ENCODE results near the gene NCR3LG1.
A peak's percentile ranks its signal among the peaks of the same experiment; 100 is the strongest.

NCR3LG1 gene

DNA sequence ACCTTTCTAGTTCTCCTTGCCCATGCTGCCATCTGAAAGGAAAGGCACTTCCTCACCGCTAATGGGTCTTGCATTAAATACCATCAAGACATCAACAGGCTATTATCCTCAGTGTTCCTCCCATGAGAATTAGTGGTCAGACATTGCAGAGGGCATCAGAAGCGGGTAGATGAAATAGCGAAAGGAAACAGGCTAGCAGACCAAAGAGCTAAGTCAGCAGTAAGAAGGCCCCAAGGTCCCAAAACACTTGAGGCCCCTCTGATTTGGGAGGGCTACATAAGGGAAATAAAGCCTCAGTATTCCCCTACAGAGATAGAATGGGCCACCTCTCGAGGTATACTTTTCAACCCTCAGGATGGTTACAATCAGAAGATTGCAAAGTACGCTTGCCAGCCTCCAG, 23.9 kb downstream of the NCR3LG1 start:
- no peak for DNase-seq

DNA sequence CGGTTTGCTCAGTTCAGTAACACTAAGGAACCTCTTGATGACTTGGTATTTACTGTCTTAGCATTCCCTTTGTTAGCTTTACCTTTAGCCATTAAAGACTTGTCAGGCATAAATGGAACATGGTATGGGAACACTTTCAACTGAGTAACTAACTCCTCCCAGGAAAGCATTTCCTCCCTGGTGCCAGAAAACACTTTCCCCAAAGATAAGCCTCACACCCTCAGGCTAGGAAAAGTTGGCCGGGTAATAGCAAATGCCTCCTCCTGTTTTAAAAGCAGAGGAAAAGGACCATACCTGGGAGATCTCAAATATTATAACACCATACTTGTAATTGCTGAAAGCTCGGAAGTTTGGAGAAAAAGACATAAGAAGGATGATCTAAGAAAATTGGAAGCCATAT, 24.9 kb downstream of the NCR3LG1 start:
- DNase-seq = no peak

DNA sequence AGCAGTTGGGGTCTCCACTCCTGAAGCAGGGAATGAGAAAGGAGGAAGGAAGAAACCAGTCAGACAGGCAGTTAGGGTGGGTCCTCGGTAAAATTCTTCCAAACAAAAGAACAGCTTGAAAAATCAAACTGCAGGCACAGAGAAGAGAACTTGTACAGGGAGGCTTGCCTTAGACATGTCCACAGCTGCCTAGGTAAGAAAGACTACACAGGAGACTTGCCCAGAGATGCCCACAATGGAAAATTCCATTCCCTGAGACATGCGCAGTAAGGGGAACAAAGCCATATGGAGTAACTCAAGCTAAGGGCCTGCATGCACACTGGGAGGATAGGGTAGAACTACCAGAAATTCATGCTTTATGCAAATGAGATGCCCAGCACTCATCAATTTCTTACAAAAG, 27.1 kb downstream of the NCR3LG1 start:
- DNase-seq = no peak

DNA sequence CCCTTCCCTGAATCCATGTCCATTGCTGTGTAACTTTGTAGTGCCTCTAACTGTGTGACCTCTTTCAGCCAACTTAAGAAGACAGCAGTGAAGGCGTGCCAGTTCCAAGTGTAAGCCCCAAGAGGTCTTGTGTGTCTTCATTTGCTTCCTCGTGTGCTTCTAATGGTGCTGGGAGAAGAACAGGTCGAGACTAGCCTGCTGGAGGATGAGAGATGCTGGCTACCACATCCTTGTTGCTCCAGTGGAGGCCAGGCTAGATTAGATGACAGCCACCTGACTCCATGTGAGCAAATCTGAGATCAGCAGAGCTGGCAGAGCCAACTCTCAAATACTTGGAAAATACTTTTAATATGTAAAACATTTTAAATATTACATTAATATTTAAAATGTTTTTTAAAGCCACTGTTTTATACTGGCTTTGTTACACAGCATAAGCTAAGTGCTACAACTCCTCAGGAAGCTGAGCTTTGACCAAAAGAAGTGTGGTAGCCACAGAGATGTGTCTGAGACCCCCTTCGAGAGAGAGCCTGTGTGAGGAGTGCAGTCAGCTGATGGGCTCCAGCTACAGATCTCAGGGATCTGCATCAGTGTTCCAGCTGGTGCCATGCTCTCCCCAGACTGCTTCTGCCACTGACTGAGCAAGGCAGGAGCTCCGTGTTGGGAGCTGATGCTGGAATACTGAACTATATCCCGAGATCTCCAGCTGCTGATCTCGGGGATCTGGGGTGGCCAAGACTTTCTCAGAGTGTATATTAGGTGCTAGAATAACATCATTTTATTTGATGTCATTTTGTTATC, 28.0 kb downstream of the NCR3LG1 start:
- DNase-seq = no peak

DNA sequence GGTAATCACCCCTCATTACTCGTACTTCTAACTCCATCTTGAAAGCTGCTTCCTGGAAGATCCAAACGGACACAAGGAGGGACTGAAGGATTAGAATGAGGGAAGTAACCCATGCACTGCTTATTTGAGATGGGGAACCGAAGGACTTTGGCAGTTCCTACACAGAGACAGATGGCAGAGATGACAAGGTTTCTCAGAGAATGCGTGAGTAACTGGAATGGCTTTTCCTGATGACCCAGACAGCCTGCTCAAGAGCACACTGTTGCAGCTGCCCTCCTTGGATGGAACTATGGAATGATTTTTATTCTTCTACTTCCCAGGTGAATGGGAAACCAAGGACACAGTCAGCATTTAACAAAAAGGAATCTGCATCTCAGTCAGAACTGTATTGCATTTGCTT, 29.6 kb downstream of the NCR3LG1 start:
- DNase-seq = no peak

DNA sequence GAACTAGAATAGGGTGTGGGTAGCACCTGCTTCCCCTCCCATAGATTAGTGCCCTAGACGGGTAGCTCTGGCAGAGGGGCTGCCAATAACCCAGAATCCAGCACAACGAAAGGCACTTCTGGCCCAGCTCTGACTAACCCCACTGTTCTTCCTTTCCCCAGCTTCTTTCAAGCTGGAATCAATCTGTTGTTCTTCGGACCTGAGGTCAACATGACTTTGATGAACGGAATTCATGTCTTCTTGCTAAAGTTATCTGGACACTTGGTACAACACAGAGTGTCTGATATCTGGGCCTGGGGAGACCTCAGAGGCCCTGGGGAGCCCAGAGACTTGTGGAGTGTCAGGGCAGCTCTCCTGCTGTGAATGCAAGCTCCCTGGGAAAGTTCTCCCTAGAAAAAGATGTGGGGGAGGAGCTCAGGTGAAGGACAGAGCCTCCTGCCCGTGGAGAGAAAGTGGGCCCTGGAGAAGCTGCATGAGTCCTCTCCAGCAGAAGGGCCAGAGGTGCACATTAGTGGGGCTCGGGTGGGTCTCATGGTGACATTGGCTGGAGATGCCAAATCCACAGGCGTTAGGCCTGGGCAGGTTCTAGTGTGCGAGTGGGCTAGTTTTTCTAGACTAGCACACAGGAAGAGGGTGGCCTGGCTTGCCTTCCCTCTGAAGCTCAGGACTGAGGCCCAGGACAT, 30.6 kb downstream of the NCR3LG1 start:
- DNase-seq = no peak

DNA sequence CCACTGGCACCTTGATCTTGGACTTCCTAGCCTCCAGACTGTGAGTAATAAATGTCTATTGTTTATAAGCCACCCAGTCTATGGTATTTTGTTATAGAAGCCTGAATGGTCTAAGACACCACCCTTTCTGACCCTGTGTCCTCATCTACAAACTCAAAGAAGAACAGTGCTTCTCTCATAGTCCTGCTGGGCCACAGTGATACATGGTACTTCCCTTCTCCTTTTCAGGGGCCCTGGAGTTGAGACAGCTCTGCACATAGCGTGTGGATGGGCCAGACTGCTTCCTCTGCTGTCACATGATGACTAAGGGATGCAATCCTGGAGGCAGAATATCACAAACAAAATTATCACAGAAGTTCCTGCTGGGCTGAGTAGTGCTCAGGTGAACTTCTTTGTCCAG, 31.9 kb downstream of the NCR3LG1 start:
- DNase-seq = no peak

DNA sequence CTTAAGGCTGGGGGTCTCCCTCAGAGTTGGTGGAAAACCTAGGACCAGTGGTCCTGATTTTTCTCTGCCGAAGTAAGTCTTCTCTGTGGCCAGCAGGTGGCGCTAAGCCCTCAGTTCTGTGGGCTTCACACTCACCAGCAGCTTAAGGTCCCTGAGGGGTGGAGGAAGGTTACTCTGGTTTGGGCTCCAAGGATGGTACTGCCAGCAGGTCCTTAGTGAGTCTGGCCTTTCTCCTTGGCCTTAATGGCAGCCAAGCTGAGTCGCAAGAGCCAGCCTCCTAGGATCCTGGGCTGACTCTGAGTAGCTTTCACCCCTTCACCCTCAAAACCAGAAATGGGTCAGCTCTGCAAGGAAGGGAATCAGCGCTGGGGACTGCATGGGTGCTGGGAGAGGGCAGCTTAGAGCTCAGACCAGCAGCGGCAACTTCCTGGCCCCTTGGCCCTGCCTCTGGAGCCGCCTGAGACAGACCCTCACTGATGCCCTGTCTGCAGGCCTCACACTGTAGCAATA, 32.5 kb downstream of the NCR3LG1 start:
- DNase-seq = peak; percentile 78

DNA sequence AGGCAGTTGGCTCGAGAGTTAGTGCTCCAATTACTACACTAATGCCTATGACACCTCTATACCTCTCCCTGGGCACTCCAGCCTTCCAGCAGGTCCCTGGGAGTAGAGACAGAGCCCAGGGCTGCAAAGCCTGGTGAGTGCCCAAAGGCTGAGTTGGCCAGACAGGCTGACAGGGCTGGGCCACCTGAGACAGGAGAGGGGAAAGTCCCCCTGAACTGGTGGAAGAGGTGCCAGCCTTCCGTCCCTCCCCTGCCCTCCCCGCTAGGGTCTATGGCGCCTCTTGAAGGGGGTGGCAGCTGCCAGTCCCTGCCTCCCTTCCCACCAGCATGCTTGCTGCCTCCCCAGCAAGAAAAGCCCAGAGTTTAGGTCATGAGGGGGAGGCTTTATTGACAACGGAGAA, 33.9 kb downstream of the NCR3LG1 start:
- no peak for DNase-seq

DNA sequence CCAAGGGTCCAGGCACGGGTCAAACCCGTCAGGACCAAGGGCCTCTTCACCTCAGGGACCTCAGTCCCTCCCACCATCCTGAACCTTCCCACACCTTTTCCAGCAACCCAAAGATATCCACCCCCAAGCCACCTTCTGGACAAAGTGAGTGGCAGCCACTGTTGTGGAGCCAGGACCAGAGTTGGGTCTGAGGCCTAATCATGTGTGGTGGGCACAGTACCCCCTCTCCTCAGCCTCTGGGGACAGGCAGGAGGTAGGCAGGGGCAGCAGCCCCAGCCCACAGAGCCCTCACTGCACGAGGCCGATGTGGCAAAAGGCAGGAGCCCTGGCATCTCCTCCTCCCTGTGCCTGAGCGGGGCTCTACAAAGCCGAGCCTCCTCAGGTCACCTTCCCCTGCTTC, 34.3 kb downstream of the NCR3LG1 start:
- no peak for DNase-seq

DNA sequence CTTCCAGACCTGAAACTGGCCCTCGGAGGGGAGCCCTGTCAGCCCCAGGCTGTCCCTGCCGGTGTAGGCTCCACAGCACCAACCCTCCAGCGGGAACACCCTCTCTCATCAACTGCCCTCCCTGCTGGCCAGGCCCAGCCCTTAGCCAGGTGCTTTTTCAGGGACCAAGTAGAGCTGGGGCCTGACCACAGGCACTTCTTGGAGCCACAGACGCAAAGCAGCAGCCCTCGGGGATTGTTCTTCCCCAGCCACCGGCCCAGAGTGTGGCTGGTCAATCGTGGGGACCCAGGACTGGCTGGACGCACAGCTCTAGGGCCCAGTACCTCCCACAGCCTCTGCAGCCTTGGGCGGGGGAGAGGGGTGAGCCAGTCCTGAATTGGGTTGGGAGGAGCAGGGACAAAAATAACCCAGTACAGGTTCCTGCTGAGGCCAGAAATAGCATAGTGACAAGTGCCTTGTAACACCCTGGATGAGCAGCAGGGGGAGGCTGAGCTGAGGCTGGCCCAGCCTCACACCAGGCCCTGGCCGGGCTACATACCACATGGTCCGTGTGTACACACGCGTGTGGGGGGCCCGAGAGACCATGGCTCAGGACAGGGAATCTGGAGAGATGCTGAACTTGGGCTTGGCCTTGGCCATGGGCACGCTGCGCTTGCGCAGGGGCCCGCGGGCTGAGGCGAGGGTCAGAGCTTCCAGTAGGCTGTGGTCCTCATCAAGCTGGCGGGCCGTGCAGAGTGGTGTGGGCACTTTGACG, 34.9 kb downstream of the NCR3LG1 start:
- peak; percentile 62 for DNase-seq

DNA sequence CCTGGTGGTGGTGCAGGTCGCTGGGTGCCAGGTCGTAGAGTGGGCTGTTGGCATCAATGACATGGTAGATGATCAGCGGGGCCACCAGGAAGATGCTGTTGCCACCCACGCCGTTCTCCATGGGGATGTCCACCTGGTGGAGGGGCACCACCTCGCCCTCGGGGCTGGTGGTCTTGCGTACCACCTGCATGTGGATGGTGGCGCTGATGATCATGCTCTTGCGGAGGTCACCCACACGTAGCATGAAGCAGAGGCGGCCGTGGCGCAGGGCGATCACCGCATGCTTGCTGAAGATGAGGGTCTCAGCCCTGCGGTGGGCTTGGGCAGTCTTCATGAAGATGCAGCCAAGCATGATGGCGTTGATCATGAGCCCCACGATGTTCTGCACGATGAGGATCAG, 35.7 kb downstream of the NCR3LG1 start:
- DNase-seq = no peak

DNA sequence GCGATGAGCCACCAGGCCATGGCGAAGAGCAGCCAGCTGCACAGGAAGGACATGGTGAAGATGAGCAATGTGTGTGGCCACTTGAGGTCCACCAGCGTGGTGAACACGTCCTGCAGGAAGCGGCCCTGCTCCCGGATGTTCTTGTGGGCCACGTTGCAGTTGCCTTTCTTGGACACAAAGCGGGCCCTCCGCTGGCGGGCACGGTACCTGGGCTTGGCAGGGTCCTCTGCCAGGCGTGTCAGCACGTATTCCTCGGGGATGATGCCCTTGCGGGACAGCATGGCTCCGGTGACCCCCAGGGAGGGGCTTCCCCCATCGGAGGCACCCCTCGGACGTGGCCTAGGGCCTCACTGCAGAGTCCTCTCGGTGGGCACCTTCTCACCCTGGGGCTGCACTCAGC, 36.2 kb downstream of the NCR3LG1 start:
- no peak for DNase-seq

DNA sequence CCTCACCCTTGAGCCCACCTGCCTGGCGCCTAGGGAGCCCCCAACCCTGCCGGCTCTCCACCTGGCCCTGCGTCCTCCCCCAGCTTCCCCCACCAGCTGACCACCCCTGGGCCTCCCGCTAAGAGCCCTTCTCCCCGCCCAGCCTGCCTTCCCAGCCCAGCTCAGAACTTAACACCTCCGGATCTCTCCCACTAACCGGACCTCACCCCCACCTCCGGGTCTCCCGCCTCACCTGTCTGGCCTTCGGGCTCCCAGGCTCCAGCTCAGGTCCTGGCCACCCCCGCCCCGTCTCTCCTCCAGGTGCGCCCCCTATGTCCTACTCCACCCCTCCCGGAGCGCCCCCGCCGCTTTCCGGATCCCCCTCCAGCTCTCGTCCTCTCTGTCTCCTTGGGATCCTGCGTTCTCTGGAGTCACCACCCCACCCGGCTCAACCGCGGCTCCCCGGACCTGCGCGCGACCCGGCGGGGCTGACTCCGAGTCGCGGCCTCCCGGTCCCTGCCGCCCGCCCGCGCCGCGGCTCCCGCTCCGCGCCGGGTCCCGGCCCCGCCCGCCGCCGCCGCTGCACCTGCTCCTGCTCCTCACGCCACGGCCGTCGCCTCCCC, 37.1 kb downstream of the NCR3LG1 start, which contains the start of gene KCNJ11:
KCNJ11 (minus strand) TSS at position 51 of the 602 bp plus-strand sequence. CDS start 568 bp downstream, outside the sequence.
- peak; percentile 25 for DNase-seq

DNA sequence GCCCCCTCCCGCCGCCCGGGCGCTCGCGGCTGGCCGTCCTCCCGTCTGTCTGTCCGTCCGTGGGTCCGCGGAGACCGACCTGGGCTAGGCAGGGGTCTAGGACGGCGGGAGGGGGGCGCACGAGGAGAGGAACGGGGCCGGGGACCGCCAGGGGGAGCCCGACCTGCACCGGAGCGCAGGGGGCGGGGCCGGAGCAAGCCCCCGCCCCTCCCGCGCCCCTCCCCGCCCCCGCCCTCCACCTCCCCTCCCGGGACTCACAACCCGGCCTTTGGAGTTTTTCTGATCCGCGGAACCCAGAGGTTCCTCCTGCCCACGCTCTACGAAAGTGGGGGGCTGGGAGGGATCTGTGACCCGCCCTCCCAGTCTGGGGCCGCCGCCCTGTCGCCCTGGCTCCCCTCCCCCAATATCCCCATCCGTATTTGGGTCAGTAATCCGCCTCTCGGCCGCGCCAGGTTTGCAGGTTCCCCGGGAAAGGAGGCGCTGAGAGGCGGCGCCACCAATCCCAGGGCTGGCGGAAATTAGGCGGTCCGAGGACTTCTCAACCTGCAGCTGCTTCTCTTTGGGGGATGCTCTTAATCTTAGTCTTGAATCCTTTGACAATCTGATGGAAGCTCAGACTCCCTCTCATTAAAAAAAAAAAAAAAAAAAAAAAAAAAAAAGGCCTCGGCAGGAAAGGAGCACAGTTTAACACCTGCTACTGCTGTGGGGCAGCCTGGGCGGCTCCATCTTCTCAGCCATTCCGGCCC, 37.8 kb downstream of the NCR3LG1 start:
- peak; percentile 89 for DNase-seq

DNA sequence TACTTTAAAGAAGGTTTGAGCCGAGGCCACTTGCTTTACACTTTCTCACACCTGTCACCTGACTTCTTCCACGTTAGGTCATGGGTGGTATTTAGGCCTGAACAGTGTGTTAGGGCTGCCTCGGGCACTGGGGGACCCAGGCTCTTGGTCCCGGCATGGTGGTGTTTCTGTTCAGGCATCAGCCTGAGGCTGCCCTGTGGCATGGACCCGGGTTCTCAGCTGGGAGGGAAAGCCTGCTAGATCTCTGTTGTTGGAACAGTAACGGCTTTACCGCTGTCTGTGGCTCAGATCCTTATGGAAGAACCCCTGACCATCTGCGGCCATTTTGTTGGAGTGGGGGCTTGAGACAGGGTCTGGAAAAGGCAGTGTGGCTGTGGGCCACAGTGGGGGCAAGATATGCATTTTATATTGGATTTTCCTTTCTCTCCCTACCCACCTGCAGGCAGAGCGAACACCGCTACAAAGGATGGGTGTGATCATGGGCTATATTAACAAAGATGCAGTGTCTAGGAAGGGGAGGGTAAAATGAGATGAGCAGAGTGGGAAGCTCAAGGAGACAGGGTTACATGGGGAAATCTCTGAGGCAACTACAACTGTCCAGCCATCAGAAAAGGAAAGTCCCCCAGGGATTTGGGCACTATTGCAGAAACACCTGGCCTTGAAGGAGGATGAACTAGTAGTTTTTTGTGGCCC, 38.5 kb downstream of the NCR3LG1 start:
- no peak for DNase-seq

DNA sequence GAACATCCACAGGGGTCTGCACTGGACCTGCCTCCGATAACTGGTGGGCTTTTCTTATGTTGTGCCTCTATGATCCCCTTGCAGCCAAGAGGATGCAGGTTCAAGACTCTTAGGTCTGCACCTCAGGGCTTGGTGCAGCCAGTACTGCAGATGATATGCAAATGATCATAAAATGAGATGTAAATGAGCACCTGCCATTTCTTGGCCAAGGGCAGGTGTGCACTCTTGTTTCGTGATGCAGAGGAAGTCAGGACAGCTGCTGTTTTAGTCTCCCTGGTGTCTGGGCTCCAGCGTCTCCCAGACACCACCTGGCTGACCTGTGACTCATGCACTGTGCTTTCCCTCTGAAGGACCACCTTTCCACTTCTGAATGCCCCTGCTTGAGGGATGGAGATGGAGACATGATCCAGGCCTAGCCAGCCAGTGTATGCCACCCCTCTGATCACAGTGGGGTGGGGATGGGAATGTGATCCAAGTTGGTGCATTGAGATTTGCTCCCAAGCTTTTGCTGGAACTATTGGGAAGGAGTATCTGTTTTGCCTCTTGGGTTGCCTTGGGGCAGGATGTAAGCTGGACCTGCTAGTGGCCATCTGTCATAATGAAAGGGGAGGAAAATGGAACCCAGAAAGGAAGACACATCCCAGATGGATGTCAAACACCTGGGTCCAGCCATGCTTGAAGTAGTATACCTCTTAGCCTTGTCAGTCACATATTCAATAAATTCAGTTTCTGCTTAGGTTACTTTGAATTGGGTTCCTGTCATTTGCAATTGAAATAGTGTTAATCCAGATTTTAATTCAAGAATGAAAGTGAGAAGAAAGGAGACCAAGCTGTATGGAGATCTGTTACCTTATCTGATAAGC, 40.1 kb downstream of the NCR3LG1 start:
- no peak for DNase-seq

DNA sequence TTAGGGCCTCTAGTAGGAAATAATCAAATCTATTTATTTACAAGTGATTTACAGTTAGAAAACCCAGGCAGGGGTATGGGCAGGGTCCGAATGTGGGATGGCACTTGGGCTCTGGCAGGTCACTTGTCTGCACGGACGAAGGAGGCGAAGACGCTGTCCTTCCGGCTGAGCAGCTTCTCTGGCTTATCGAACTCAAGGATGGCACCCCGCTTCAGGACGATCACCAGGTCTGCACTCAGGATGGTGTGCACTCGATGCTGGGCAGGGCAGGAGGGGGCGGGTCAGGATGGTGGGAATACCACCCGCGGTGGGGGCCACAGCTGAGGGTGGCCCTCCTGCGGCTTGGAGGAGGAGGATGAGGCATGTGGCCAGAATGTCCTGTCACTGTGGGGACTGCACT, 41.3 kb downstream of the NCR3LG1 start:
- no peak for DNase-seq

DNA sequence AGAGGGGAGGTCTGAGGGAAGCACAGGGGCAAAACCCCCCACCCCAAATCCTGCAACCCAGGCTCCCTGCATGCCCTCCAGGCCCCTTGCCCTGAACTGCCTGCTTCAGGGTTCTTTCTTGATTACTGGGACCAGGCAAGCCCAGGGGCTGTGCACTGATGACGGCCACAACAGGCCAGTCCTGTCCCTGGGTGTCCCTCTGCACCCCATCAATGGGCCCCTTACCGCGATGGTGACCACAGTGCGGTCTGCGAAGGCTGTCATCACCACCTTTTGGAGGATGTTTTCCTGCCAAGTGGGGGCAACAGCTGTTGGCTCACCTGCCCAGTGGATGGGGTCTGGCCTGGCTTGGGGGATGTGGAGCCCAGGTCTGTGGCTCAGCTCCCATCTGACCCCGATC, 41.9 kb downstream of the NCR3LG1 start:
- no peak for DNase-seq

DNA sequence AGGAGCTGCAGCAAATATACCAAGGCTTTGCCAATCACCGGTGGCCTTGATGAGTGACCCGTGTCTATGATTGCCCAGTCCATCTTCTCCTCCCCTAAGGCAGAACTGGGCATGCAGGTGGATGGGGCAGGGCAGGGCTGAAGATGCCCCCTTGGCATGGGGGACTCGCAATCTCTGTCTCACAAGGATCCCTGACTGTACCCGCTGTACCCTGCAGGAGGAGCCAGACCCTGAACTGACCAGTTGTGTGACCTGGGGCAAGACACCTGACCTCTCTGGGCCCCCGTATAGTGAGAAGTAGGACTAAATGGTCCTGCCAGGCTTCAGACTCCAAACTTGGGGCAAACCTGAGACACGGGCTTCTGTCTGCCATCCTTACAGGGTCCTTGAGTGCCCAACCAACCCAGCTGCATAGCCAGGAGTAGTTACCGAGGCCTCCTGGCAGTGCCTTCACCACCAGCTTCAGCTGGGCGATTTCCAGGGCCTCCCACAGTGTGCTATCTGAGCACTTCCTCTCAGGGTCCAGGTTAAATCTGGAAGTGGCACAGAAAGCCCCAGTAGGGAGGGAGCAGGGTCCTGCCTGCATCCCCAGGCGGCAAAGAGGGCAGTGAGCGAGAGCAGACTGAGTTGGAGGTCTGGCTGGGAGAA, 43.3 kb downstream of the NCR3LG1 start:
- no peak for DNase-seq
